SU-DHL-6 (cell line): ENCODE data around the gene BCL7C.

Experiments
- H2AFZ ChIP-seq: fragments of 200-600 bp; sonication (generic); 2 replicates; pipeline ENCODE4 v1.6.1; 2014; ENCODE audit warnings: low read depth, mild to moderate bottlenecking, moderate library complexity, mixed read lengths, antibody characterized with exemption, low read length; ENCODE audit not compliant: severe bottlenecking
- H3F3A ChIP-seq: fragments of 200-600 bp; shearing (Covaris generic); 2 replicates; pipeline ENCODE4 v1.6.0; 2016; ENCODE audit warnings: antibody characterized with exemption, mild to moderate bottlenecking; ENCODE audit not compliant: insufficient read depth
- H3K27ac ChIP-seq: fragments of 200-600 bp; sonication (generic); 2 replicates; pipeline ENCODE4 v1.5.1; 2016; ENCODE audit warnings: low read depth, mild to moderate bottlenecking, low read length, moderate library complexity, mixed read lengths
- H3K27me3 ChIP-seq: fragments of 200-600 bp; sonication (generic), shearing (Covaris generic); 2 replicates; pipeline ENCODE4 v1.6.0; 2014; ENCODE audit warnings: mild to moderate bottlenecking, low read length
- H3K36me3 ChIP-seq: fragments of 200-600 bp; sonication (generic); 2 replicates; pipeline ENCODE4 v1.6.1; 2014; ENCODE audit warnings: mild to moderate bottlenecking, low read length, mixed read lengths
- H3K4me2 ChIP-seq: fragments of 300-600, 200-600 bp; shearing (Covaris generic), sonication (generic); 2 replicates; pipeline ENCODE4 v1.6.0; 2014; ENCODE audit warnings: low read length, low read depth, mild to moderate bottlenecking; ENCODE audit not compliant: poor library complexity, severe bottlenecking
- H3K4me3 ChIP-seq: fragments of 200-600 bp; sonication (generic); 2 replicates; pipeline ENCODE4 v1.5.1; 2014; ENCODE audit warnings: antibody characterized with exemption, low read length, mild to moderate bottlenecking, mixed read lengths; ENCODE audit not compliant: insufficient read depth, poor library complexity, severe bottlenecking
- H3K79me2 ChIP-seq: fragments of 200-600 bp; sonication (generic); 2 replicates; pipeline ENCODE4 v1.6.1; 2014; ENCODE audit warnings: mild to moderate bottlenecking, low read length, moderate library complexity; ENCODE audit not compliant: insufficient read depth
- H3K9ac ChIP-seq: fragments of 200-600 bp; sonication (generic); 2 replicates; pipeline ENCODE4 v1.7.0; 2014; ENCODE audit warnings: mild to moderate bottlenecking, low read length
- H3K9me2 ChIP-seq: fragments of 200-600 bp; sonication (generic); replicated peaks from 2 replicates; pipeline ENCODE4 v1.6.1; 2014; ENCODE audit warnings: low read length; ENCODE audit not compliant: insufficient read depth
- H3K9me3 ChIP-seq: fragments of 200-600 bp; sonication (generic); 2 replicates; pipeline ENCODE4 v1.6.1; 2014; ENCODE audit warnings: low read length, mixed read lengths; ENCODE audit not compliant: insufficient read depth
- H4K20me1 ChIP-seq: fragments of 200-600 bp; sonication (generic); 2 replicates; pipeline ENCODE4 v1.6.1; 2014; ENCODE audit warnings: low read depth, mild to moderate bottlenecking, antibody characterized with exemption, low read length, moderate library complexity, mixed read lengths
- EZH2phosphoT487 ChIP-seq: fragments of 200-600 bp; sonication (generic), shearing (Covaris generic); conservative IDR thresholded peaks from 2 replicates; pipeline ENCODE4 v1.6.1; 2018; ENCODE audit warnings: mild to moderate bottlenecking, antibody characterized with exemption, low read length, moderate library complexity, mixed read lengths
- TF ChIP-seq, protein P1 (sequence below): fragments of 200-600 bp; sonication (generic); IDR thresholded peaks from one replicate; pipeline ENCODE4 v1.5.1; 2017; ENCODE audit warnings: antibody characterized with exemption, mild to moderate bottlenecking, low read length, moderate library complexity; ENCODE audit not compliant: insufficient read depth, poor library complexity, severe bottlenecking

The BCL7C gene

DNA sequence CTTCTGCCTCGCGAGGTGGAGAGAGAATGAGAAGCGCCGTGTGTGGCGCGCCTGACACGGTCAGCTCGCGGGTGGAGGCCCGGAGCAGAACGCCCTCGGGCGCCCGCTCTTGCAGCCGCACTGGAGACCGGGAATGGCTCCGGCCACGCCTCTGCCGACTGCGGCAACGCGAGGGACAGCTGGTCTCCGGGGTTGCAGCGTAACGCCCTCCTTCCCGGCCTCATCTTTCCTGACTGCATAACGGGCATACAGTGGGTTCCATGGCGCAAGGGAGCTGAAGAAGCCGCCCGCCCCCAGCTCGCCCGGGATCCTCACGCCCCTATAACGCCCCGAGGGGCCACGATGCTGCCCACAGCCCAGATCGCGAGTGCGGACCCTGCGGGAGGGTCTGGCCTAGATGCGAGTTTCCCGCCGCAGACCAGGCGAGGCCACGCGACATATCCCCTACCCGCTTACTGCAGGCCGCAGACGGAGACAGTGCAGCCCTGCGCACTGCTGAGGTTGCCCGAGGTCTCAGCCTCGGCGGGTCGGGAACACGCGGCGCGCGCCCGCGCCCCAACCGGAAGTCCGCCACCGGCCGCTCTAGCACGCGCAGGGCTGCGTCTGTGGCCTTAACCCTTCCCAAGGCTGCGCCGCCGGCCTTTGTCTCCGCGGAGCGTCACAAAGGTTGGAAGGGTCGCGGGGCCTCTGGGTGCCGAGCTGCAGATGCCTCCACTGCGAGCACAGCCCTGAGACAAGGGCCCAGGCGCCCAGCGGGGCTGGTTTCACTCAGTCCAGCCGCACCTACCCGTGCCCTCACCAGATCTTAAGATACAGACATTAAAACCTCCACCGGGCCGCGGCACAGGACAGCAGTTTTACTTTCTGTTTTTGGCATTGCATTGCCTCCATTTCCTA lies 18.8 kb downstream of the BCL7C start:
- no peaks in the 10 kb centered on the region for H3K9me2 ChIP-seq
- H3K4me2 ChIP-seq, result peak overlapping the region; percentile 95
- no peaks in the 10 kb centered on the region for H3K9me3 ChIP-seq
- H3K36me3 ChIP-seq, result no peaks in the 10 kb centered on the region
- no peak for TF ChIP-seq EZH2phosphoT487
- TF ChIP-seq, protein P1, sequence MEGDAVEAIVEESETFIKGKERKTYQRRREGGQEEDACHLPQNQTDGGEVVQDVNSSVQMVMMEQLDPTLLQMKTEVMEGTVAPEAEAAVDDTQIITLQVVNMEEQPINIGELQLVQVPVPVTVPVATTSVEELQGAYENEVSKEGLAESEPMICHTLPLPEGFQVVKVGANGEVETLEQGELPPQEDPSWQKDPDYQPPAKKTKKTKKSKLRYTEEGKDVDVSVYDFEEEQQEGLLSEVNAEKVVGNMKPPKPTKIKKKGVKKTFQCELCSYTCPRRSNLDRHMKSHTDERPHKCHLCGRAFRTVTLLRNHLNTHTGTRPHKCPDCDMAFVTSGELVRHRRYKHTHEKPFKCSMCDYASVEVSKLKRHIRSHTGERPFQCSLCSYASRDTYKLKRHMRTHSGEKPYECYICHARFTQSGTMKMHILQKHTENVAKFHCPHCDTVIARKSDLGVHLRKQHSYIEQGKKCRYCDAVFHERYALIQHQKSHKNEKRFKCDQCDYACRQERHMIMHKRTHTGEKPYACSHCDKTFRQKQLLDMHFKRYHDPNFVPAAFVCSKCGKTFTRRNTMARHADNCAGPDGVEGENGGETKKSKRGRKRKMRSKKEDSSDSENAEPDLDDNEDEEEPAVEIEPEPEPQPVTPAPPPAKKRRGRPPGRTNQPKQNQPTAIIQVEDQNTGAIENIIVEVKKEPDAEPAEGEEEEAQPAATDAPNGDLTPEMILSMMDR, result no peak
- no peaks in the 10 kb centered on the region for H4K20me1 ChIP-seq
- peak overlapping the region; percentile 91 for H3K4me3 ChIP-seq
- no peaks in the 10 kb centered on the region for H3K27me3 ChIP-seq
- H2AFZ ChIP-seq, result peak overlapping the region; percentile 67
- H3F3A ChIP-seq, result peaks cover 5% of the 10 kb centered on the region; the same call in 1 of the 2 replicates
- H3K27ac ChIP-seq, result peak overlapping the region; percentile 64
- H3K79me2 ChIP-seq, result 0 out of 2 replicates have a peak, but pooled peaks cover 4% of the 10 kb centered on the region
- H3K9ac ChIP-seq, result peak overlapping the region; percentile 92

- no peaks in the 10 kb centered on the region for H3K36me3 ChIP-seq
- peak overlapping the region; percentile 91 for H3K4me3 ChIP-seq
- H3K4me2 ChIP-seq, result peak overlapping the region; percentile 95
- no peaks in the 10 kb centered on the region for H4K20me1 ChIP-seq
- H3K27me3 ChIP-seq, result no peaks in the 10 kb centered on the region
- no peaks in the 10 kb centered on the region for H3K9me2 ChIP-seq
- H3K79me2 ChIP-seq, result 0 out of 2 replicates have a peak, but pooled peaks cover 4% of the 10 kb centered on the region
- no peaks in the 10 kb centered on the region for H3K9me3 ChIP-seq
- H3K9ac ChIP-seq, result peak overlapping the region; percentile 92
- peak overlapping the region; percentile 67 for H2AFZ ChIP-seq
- H3K27ac ChIP-seq, result no peak overlapping the region
- TF ChIP-seq, protein P1, result no peak
- no peak for TF ChIP-seq EZH2phosphoT487
- peaks cover 5% of the 10 kb centered on the region; the same call in 1 of the 2 replicates for H3F3A ChIP-seq
These were observed 19.5 kb downstream of the BCL7C start for GRCh38 chr16:30874244-30874820.

- no peak overlapping the region for H2AFZ ChIP-seq
- no peaks in the 10 kb centered on the region for H3K27me3 ChIP-seq
- no peak overlapping the region for H3K4me3 ChIP-seq
- H3F3A ChIP-seq, result no peaks in the 10 kb centered on the region
- H3K9me2 ChIP-seq, result no peaks in the 10 kb centered on the region
- no peaks in the 10 kb centered on the region for H3K36me3 ChIP-seq
- TF ChIP-seq, protein P1, result no peak
- TF ChIP-seq EZH2phosphoT487, result no peak
- no peaks in the 10 kb centered on the region for H3K79me2 ChIP-seq
- no peaks in the 10 kb centered on the region for H3K9me3 ChIP-seq
- H3K9ac ChIP-seq, result no peak overlapping the region
- no peak overlapping the region for H3K4me2 ChIP-seq
- no peak overlapping the region for H3K27ac ChIP-seq
- no peaks in the 10 kb centered on the region for H4K20me1 ChIP-seq
These were observed 23.0 kb downstream of the BCL7C start for GRCh38 chr16:30870904-30871303.
